H9 (cell line): ENCODE measurements around the gene CRISPLD2. TPM values are rescaled to one million over a fixed set of nuclear protein-coding genes. Genes with fewer than 3 reads are reported as not detected.

Experiments used
- DNase-seq: peaks from one replicate; pipeline ENCODE4 v3.0.0-alpha.2; 2017
- H2AFZ ChIP-seq: one replicate; pipeline ENCODE4 v1.6.1; 2013; ENCODE audit warnings: mild to moderate bottlenecking, low read length, control low read depth, moderate library complexity
- H2AK5ac ChIP-seq: 2 replicates; pipeline ENCODE4 v1.6.1; 2013; ENCODE audit warnings: low read length, control low read depth, mixed read lengths; ENCODE audit not compliant: insufficient read length
- H2BK120ac ChIP-seq: one replicate; pipeline ENCODE4 v1.6.1; 2013; ENCODE audit warnings: low read depth, mild to moderate bottlenecking, low read length, control low read depth, inconsistent platforms; ENCODE audit not compliant: poor library complexity, severe bottlenecking
- H2BK12ac ChIP-seq: 2 replicates; pipeline ENCODE4 v1.6.1; 2013; ENCODE audit warnings: low read length, control low read depth, mixed read lengths, low read depth; ENCODE audit not compliant: insufficient read length
- H2BK15ac ChIP-seq: 2 replicates; pipeline ENCODE4 v1.6.1; 2013; ENCODE audit warnings: low read depth, low read length, control low read depth
- H2BK20ac ChIP-seq: one replicate; pipeline ENCODE4 v1.6.1; 2013; ENCODE audit warnings: low read depth, mild to moderate bottlenecking, low read length, control low read depth, inconsistent platforms; ENCODE audit not compliant: poor library complexity, severe bottlenecking
- H2BK5ac ChIP-seq: 2 replicates; pipeline ENCODE4 v1.6.1; 2013; ENCODE audit warnings: low read length, control low read depth, mixed read lengths; ENCODE audit not compliant: insufficient read length
- H3K14ac ChIP-seq: 2 replicates; pipeline ENCODE4 v1.6.1; 2013; ENCODE audit warnings: low read length, control low read depth; ENCODE audit not compliant: insufficient read depth
- H3K18ac ChIP-seq: 2 replicates; pipeline ENCODE4 v1.6.1; 2013; ENCODE audit warnings: low read depth, mild to moderate bottlenecking, mixed read lengths, low read length, control low read depth; ENCODE audit not compliant: insufficient read length
- H3K23ac ChIP-seq: 2 replicates; pipeline ENCODE4 v1.6.1; 2013; ENCODE audit warnings: low read length, control low read depth, mixed read lengths, low read depth; ENCODE audit not compliant: insufficient read length
- H3K23me2 ChIP-seq: 2 replicates; pipeline ENCODE4 v1.6.1; 2013; ENCODE audit warnings: low read depth, mild to moderate bottlenecking, mixed read lengths, low read length, control low read depth; ENCODE audit not compliant: insufficient read length, poor library complexity, severe bottlenecking
- H3K27ac ChIP-seq: 2 replicates; pipeline ENCODE4 v1.5.1; 2013; ENCODE audit warnings: low read length, control low read depth, mixed read lengths, low read depth; ENCODE audit not compliant: insufficient read length
- H3K27me3 ChIP-seq: 2 replicates; pipeline ENCODE4 v1.6.1; 2013; ENCODE audit warnings: low read length, control low read depth, inconsistent platforms; ENCODE audit not compliant: insufficient read depth
- H3K4ac ChIP-seq: 2 replicates; pipeline ENCODE4 v1.6.1; 2013; ENCODE audit warnings: low read depth, mild to moderate bottlenecking, control low read depth, inconsistent platforms, low read length, moderate library complexity
- H3K4me1 ChIP-seq: 2 replicates; pipeline ENCODE4 v1.6.1; 2013; ENCODE audit warnings: low read length, control low read depth, inconsistent platforms; ENCODE audit not compliant: insufficient read depth
- H3K4me2 ChIP-seq: 2 replicates; pipeline ENCODE4 v1.6.1; 2013; ENCODE audit warnings: low read length, control low read depth, mixed read lengths; ENCODE audit not compliant: insufficient read length, insufficient read depth
- H3K56ac ChIP-seq: 2 replicates; pipeline ENCODE4 v1.6.1; 2013; ENCODE audit warnings: low read depth, mild to moderate bottlenecking, mixed read lengths, low read length, control low read depth; ENCODE audit not compliant: insufficient read length
- H3K79me1 ChIP-seq: 2 replicates; pipeline ENCODE4 v1.6.1; 2013; ENCODE audit warnings: low read depth, mild to moderate bottlenecking, moderate library complexity, low read length, control low read depth, inconsistent platforms; ENCODE audit not compliant: insufficient read depth, poor library complexity, severe bottlenecking
- H3K79me2 ChIP-seq: 2 replicates; pipeline ENCODE4 v1.6.1; 2013; ENCODE audit warnings: low read length, control low read depth, inconsistent platforms; ENCODE audit not compliant: insufficient read depth
- H3K9ac ChIP-seq: 2 replicates; pipeline ENCODE4 v1.6.1; 2013; ENCODE audit warnings: low read length, control low read depth, mixed read lengths; ENCODE audit not compliant: insufficient read length; ENCODE audit errors: extremely low read depth
- H3K9me3 ChIP-seq: one replicate; pipeline ENCODE4 v1.6.1; 2013; ENCODE audit warnings: low read depth, low read length, inconsistent platforms; ENCODE audit not compliant: control insufficient read depth
- H3T11ph ChIP-seq: one replicate; pipeline ENCODE4 v1.6.1; 2013; ENCODE audit warnings: mild to moderate bottlenecking, low read length, control low read depth, inconsistent platforms
- H4K20me1 ChIP-seq: one replicate; pipeline ENCODE4 v1.6.1; 2013; ENCODE audit not compliant: control insufficient read depth, insufficient read length, insufficient read depth
- H4K5ac ChIP-seq: 2 replicates; pipeline ENCODE4 v1.6.1; 2013; ENCODE audit warnings: low read depth, mild to moderate bottlenecking, mixed read lengths, low read length, control low read depth; ENCODE audit not compliant: insufficient read length
- H4K8ac ChIP-seq: replicated peaks from 2 replicates; pipeline ENCODE4 v1.6.1; 2013; ENCODE audit warnings: low read length, control low read depth, mixed read lengths, low read depth; ENCODE audit not compliant: insufficient read length
- H4K91ac ChIP-seq: 2 replicates; pipeline ENCODE4 v1.6.1; 2013; ENCODE audit warnings: low read depth, mild to moderate bottlenecking, moderate library complexity, mixed read lengths, low read length, control low read depth; ENCODE audit not compliant: insufficient read length
- H3K27ac Mint-ChIP-seq, 3 experiments: 2 replicates in 2 of 3; 3 replicates in 1 of 3; pipeline ENCODE4 v1.8.0; 2020 to 2021; ENCODE audit warnings: mixed read lengths in 3 of 3, mild to moderate bottlenecking in 1 of 3, moderate library complexity in 1 of 3
- H3K27me3 Mint-ChIP-seq: 2 replicates; pipeline ENCODE4 v1.8.0; 2021; ENCODE audit warnings: low read depth, mild to moderate bottlenecking, moderate library complexity, mixed read lengths
- H3K36me3 Mint-ChIP-seq, 3 experiments: 2 replicates in 2 of 3; 3 replicates in 1 of 3; pipeline ENCODE4 v1.8.0; 2020 to 2021; ENCODE audit warnings: low read depth in 3 of 3, mixed read lengths in 3 of 3; ENCODE audit not compliant: insufficient read depth in 1 of 3
- H3K4me1 Mint-ChIP-seq, 2 experiments: 2 replicates each; pipeline ENCODE4 v1.8.0; 2020; ENCODE audit warnings: mixed read lengths in 2 of 2
- H3K4me3 Mint-ChIP-seq, 2 experiments: 2 replicates in 1 of 2; 3 replicates in 1 of 2; pipeline ENCODE4 v1.8.0; 2020 to 2021; ENCODE audit warnings: mild to moderate bottlenecking in 2 of 2, mixed read lengths in 2 of 2, moderate library complexity in 1 of 2
- H3K9me3 Mint-ChIP-seq, 2 experiments: 2 replicates in 1 of 2; 3 replicates in 1 of 2; pipeline ENCODE4 v1.8.0; 2020; ENCODE audit warnings: mild to moderate bottlenecking in 2 of 2, mixed read lengths in 2 of 2, moderate library complexity in 1 of 2
- WGBS: extraction: QIAGEN DNeasy Blood & Tissue Kit; methylation state at CpG from one replicate; pipeline ENCODE4 v1.1.7; 2013; ENCODE audit warnings: missing lambda C conversion rate, low lambda C conversion rate, mixed read lengths; ENCODE audit not compliant: insufficient read length; ENCODE audit errors: extremely low coverage; 5-methylcytosine and 5-hydroxymethylcytosine counted together
- total RNA-seq: library from RNA; stranded (reverse); gene quantifications from 2 replicates; pipeline ENCODE4 v1.2.1, GENCODE V29; 2021
- TF ChIP-seq, protein P1 (sequence below): fragments of 200-600 bp; sonication (generic); conservative IDR thresholded peaks from 3 replicates; pipeline ENCODE4 v1.8.0; 2021; ENCODE audit warnings: antibody characterized with exemption, mild to moderate bottlenecking

Gene CRISPLD2
- total RNA-seq, 1 experiment from 2014 or later, result 2.3 TPM

GRCh38 chr16:84829168-84829965, 9.6 kb downstream of the CRISPLD2 start:
- Histone ChIP-seq H2AK5ac (no peak overlapping the region), H3K14ac (no peak overlapping the region), H3K4me1 (no peaks in the 10 kb centered on the region), H3K56ac (no peak overlapping the region), H2BK12ac (no peak overlapping the region), H3T11ph (no peak overlapping the region), H3K23me2 (no peaks in the 10 kb centered on the region), H2BK20ac (no peak overlapping the region), H3K4ac (no peak overlapping the region), H3K9ac (no peak overlapping the region), H3K4me2 (no peak overlapping the region), H3K79me2 (no peaks in the 10 kb centered on the region), H4K91ac (no peak overlapping the region), H3K79me1 (no peaks in the 10 kb centered on the region), H4K8ac (no peak overlapping the region), H3K23ac (no peak overlapping the region), H3K27me3 (no peaks in the 10 kb centered on the region), H2BK120ac (no peak overlapping the region), H2BK15ac (no peak overlapping the region), H4K5ac (no peak overlapping the region), H3K27ac (no peak overlapping the region), H2BK5ac (no peak overlapping the region), H4K20me1 (no peaks in the 10 kb centered on the region), H3K9me3 (no peaks in the 10 kb centered on the region), H3K18ac (no peak overlapping the region), H2AFZ (no peak overlapping the region)
- DNase-seq, result no peak
- TF ChIP-seq, protein P1, sequence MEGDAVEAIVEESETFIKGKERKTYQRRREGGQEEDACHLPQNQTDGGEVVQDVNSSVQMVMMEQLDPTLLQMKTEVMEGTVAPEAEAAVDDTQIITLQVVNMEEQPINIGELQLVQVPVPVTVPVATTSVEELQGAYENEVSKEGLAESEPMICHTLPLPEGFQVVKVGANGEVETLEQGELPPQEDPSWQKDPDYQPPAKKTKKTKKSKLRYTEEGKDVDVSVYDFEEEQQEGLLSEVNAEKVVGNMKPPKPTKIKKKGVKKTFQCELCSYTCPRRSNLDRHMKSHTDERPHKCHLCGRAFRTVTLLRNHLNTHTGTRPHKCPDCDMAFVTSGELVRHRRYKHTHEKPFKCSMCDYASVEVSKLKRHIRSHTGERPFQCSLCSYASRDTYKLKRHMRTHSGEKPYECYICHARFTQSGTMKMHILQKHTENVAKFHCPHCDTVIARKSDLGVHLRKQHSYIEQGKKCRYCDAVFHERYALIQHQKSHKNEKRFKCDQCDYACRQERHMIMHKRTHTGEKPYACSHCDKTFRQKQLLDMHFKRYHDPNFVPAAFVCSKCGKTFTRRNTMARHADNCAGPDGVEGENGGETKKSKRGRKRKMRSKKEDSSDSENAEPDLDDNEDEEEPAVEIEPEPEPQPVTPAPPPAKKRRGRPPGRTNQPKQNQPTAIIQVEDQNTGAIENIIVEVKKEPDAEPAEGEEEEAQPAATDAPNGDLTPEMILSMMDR, result no peak
- Mint-ChIP-seq H3K9me3 (no peaks in the 10 kb centered on the region; a peak in 1 of 5 replicates), H3K27ac (no peak overlapping the region), H3K4me1 (peaks cover 9 to 11% of the 10 kb centered on the region in 2 experiments), H3K36me3 (no peaks in the 10 kb centered on the region), H3K27me3 (peaks cover 19% of the 10 kb centered on the region), H3K4me3 (no peak overlapping the region)
- WGBS, result no CpG with 5 or more reads among the region's 15 CpGs
